Measurements from ENCODE around the gene PCDHA4. TPM values are rescaled to one million over a fixed set of nuclear protein-coding genes. Genes with fewer than 3 reads are reported as not detected.
"Not testable (repeated sequence)": the region's sequence is repeated elsewhere in the genome, so short reads cannot be mapped to it uniquely, and the experiment has no call there.

PCDHA4 gene
- total RNA-seq, result not detected

DNA sequence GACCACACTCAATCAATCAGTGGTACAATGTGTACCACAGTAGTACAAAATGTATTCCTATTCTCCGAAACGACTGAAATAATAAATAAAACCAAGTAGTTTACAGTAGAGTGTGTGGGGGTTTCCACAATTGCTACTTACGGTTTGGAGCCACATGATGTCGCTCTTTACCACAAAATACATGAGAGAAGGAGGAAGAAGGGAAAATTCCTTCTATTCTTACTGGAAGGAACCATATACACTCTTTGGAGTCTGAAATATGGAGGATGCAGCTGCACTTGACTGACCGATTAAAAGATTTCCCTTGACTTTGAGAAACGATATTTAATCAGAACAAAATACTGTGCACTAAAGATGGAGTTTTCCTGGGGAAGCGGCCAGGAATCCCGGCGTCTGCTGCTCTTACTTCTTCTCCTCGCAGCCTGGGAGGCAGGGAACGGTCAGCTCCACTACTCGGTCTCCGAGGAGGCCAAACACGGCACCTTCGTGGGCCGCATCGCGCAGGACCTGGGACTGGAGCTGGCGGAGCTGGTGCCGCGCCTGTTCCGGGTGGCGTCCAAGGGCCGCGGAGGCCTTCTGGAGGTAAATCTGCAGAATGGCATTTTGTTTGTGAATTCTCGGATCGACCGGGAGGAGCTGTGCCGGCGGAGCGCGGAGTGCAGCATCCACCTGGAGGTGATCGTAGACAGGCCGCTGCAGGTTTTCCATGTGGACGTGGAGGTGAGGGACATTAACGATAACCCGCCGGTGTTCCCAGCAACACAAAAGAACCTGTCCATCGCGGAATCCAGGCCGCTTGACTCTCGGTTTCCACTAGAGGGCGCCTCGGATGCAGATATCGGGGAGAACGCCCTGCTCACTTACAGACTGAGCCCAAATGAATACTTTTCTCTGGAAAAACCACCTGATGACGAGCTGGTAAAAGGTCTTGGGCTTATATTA lies at the start of gene PCDHA4:
Gene PCDHA4 (plus strand): TSS at position 235 of the 942 bp plus-strand sequence.
- Mint-ChIP-seq H3K4me3 (no peak within 1 kb of the TSS), H3K27me3 (peaks cover 2 to 8% of the 10 kb centered on the region in 2 donors), H3K36me3 (no peaks in the 10 kb centered on the region), H3K27ac (no peak within 1 kb of the TSS), H3K9me3 (peaks cover 12% of the 10 kb centered on the region), H3K4me1 (ENCODE audit: low read depth in 2 of 2) (no peaks in the 10 kb centered on the region)
- ATAC-seq (no peak), DNase-seq (ENCODE audit: low spot score) (no peak)

DNA sequence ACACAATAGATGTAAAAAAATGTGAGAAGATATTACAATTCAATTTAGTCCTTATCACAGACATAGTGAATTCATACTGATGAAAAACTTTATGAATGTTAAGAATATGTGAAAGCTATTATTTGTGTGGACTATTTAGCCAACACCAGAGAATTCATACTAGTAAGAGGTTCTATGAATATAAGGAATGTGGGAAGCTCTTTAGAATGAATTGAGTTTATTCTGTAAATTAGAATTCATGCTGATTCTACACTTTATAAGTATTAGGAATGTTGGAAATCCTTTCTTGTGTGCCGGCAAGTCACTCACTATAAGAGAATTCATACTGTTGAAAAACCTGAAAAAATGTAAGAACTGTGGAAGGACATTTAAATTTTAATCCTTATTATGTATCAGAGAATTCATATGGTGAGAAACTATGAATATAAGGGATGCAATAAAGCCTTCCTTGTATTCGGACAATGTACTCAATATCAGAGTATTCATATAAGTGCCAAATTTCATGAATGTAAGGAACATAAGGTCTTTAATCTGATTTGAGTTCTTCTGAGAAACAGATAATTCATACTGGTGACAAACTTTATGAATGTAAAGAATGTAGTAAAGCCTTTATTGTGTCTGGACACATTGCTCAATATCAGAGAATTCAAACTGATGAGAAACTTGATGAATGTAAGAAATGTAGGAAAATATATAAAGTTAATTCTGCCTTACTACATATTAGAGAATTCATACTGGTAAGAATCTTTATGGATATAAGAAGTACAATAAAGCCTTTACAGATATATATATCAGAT lies 42.5 kb upstream of the PCDHA4 start:
- Mint-ChIP-seq H3K27me3 (no peaks in the 10 kb centered on the region), H3K36me3 (peaks cover 54% of the 10 kb centered on the region), H3K27ac (no peak overlapping the region), H3K4me1 (ENCODE audit: low read depth in 2 of 2) (no peaks in the 10 kb centered on the region), H3K4me3 (no peak overlapping the region), H3K9me3 (peaks cover 17% of the 10 kb centered on the region)
- no peak for DNase-seq (ENCODE audit: low spot score)
- ATAC-seq, result no peak

DNA sequence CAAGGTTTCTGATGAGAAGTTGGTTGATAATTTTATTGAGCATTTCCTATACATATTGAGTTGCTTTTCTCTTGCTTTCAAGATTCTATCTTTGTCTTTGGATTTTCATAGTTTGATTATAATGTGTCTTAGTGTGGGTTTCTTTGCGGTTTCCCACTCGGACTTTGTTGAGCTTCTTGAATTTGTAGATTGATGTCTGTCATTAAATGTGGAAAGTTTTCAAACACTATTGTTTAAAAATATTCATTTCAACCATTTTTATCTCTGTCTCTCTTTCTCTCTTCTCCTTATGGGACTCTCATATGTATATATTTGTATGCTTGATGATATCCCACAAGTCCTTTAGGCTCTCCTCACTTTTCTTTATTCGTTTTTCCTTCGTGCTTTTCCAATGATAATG lies 39.4 kb upstream of the PCDHA4 start:
- Mint-ChIP-seq H3K27ac (no peak overlapping the region), H3K27me3 (no peaks in the 10 kb centered on the region), H3K4me3 (no peak overlapping the region), H3K9me3 (peaks cover 17% of the 10 kb centered on the region), H3K36me3 (peaks cover 47% of the 10 kb centered on the region), H3K4me1 (ENCODE audit: low read depth in 2 of 2) (no peaks in the 10 kb centered on the region)
- ATAC-seq (no peak), DNase-seq (ENCODE audit: low spot score) (no peak)

DNA sequence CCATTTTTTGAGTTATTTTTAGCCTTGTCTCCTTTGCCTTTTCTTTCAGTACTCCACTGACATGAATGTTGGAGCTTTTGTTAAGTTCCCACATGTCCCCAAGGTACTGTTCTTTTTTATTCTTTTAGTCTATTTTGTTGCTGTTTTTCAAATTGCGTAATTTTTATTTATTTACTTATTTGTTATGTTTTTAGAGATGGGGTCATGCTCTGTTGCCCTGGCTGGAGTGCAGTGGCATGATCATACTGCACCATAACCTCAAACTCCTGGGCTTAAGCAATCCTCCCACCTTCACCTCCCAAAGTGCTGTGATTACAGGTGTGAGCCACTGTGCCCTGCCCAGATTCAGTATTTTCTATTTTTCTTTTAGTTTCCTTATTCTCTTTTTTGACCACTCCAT lies 26.4 kb upstream of the PCDHA4 start:
- peaks cover 33% of the 10 kb centered on the region for H3K36me3 Mint-ChIP-seq
- no peaks in the 10 kb centered on the region for H3K4me1 Mint-ChIP-seq (ENCODE audit: low read depth in 2 of 2)
- no peak overlapping the region for H3K4me3 Mint-ChIP-seq
- H3K27me3 Mint-ChIP-seq, result peaks cover 0 to 2% of the 10 kb centered on the region in 2 donors
- no peak overlapping the region for H3K27ac Mint-ChIP-seq
- peaks cover 17% of the 10 kb centered on the region for H3K9me3 Mint-ChIP-seq
- DNase-seq (ENCODE audit: low spot score) (no peak), ATAC-seq (no peak)

- H3K4me1 Mint-ChIP-seq (ENCODE audit: low read depth in 2 of 2), result no peaks in the 10 kb centered on the region
- DNase-seq (ENCODE audit: low spot score) (no peak), ATAC-seq (no peak)
- peaks cover 18% of the 10 kb centered on the region for H3K36me3 Mint-ChIP-seq
- H3K9me3 Mint-ChIP-seq, result peaks cover 9% of the 10 kb centered on the region
- H3K4me3 Mint-ChIP-seq, result no peak within 1 kb of the TSS
- H3K27ac Mint-ChIP-seq, result no peak within 1 kb of the TSS
- H3K27me3 Mint-ChIP-seq, result peaks cover 4 to 6% of the 10 kb centered on the region in 2 donors
These were observed 20.8 kb upstream of the PCDHA4 start, which contains the start of gene PCDHA1 for GRCh38 chr5:140785905-140786686. TSS of gene PCDHA1 (plus strand) at chr5:140786140.

GRCh38 chr5:140787422-140787821 lies 19.4 kb upstream of the PCDHA4 start:
- not testable (repeated sequence) for H3K4me1 Mint-ChIP-seq (ENCODE audit: low read depth in 2 of 2); H3K4me3 Mint-ChIP-seq; H3K27ac Mint-ChIP-seq; H3K9me3 Mint-ChIP-seq; DNase-seq (ENCODE audit: low spot score); ATAC-seq; H3K27me3 Mint-ChIP-seq
- H3K36me3 Mint-ChIP-seq, result peaks cover 12% of the 10 kb centered on the region

DNA sequence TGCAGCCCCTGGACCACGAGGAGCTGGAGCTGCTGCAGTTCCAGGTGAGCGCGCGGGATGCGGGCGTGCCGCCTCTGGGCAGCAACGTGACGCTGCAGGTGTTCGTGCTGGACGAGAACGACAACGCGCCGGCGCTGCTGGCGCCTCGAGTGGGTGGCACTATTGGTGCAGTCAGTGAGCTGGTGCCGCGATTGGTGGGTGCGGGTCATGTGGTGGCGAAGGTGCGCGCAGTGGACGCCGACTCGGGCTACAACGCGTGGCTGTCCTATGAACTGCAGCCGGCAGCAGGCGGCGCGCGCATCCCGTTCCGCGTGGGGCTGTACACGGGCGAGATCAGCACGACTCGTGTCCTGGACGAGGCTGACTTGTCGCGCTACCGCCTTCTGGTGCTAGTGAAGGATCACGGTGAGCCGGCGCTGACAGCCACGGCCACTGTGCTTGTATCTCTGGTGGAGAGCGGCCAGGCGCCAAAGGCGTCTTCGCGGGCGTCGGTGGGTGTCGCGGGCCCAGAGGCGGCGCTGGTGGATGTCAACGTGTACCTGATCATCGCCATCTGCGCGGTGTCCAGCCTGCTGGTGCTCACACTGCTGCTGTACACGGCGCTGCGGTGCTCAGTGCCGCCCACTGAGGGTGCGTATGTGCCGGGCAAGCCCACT lies 18.9 kb upstream of the PCDHA4 start:
- H3K4me1 Mint-ChIP-seq (ENCODE audit: low read depth in 2 of 2); H3K4me3 Mint-ChIP-seq; ATAC-seq; H3K27me3 Mint-ChIP-seq; H3K9me3 Mint-ChIP-seq; DNase-seq (ENCODE audit: low spot score); H3K27ac Mint-ChIP-seq: not testable (repeated sequence)
- H3K36me3 Mint-ChIP-seq, result peaks cover 15% of the 10 kb centered on the region

DNA sequence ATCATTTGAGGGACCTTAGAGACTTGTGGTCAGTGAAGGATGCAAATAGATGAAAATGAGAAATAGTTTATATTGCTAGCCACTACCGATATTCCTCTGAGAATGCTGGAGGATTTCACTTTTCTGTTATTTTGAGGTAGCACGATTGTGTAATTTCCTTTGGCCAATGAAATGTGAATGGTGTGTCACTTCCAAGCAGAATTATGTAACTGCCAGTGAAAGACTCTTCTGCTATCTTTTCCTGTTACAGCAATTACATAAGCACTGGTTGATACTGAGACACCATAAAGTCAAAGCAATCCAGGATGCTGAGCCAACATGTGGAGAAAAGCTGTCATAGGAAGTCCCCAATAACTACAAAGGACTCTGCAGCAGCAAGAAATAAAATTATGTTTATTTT lies 15.8 kb upstream of the PCDHA4 start:
- Mint-ChIP-seq H3K36me3 (peaks cover 10% of the 10 kb centered on the region), H3K4me3 (no peak overlapping the region), H3K9me3 (peaks cover 6% of the 10 kb centered on the region), H3K27me3 (peaks cover 7 to 18% of the 10 kb centered on the region in 2 donors), H3K4me1 (ENCODE audit: low read depth in 2 of 2) (no peaks in the 10 kb centered on the region), H3K27ac (no peak overlapping the region)
- DNase-seq (ENCODE audit: low spot score) (no peak), ATAC-seq (no peak)

GRCh38 chr5:140794595-140795258 lies 12.1 kb upstream of the PCDHA4 start, which contains the start of gene PCDHA2:
TSS of gene PCDHA2 (plus strand) at chr5:140794852.
- ATAC-seq (no peak), DNase-seq (ENCODE audit: low spot score) (no peak)
- Mint-ChIP-seq H3K4me3 (no peak within 1 kb of the TSS), H3K36me3 (peaks cover 6% of the 10 kb centered on the region), H3K4me1 (ENCODE audit: low read depth in 2 of 2) (no peaks in the 10 kb centered on the region), H3K9me3 (peaks cover 6% of the 10 kb centered on the region), H3K27ac (no peak within 1 kb of the TSS), H3K27me3 (peaks cover 3 to 17% of the 10 kb centered on the region in 2 donors)

DNA sequence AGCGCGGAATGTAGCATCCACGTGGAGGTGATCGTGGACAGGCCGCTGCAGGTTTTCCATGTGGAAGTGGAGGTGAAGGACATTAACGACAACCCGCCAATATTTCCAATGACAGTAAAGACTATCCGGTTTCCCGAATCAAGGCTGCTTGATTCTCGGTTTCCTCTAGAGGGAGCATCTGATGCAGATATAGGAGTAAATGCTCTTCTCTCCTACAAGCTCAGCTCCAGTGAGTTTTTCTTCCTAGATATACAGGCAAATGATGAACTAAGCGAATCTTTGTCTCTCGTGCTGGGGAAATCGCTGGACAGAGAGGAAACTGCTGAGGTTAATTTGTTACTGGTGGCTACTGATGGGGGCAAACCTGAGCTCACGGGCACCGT lies 11.6 kb upstream of the PCDHA4 start:
- Mint-ChIP-seq H3K27ac (no peak overlapping the region), H3K27me3 (peaks cover 3 to 19% of the 10 kb centered on the region in 2 donors), H3K36me3 (peaks cover 5% of the 10 kb centered on the region), H3K4me3 (no peak overlapping the region), H3K9me3 (peaks cover 6% of the 10 kb centered on the region), H3K4me1 (ENCODE audit: low read depth in 2 of 2) (no peaks in the 10 kb centered on the region)
- ATAC-seq, result no peak
- no peak for DNase-seq (ENCODE audit: low spot score)

DNA sequence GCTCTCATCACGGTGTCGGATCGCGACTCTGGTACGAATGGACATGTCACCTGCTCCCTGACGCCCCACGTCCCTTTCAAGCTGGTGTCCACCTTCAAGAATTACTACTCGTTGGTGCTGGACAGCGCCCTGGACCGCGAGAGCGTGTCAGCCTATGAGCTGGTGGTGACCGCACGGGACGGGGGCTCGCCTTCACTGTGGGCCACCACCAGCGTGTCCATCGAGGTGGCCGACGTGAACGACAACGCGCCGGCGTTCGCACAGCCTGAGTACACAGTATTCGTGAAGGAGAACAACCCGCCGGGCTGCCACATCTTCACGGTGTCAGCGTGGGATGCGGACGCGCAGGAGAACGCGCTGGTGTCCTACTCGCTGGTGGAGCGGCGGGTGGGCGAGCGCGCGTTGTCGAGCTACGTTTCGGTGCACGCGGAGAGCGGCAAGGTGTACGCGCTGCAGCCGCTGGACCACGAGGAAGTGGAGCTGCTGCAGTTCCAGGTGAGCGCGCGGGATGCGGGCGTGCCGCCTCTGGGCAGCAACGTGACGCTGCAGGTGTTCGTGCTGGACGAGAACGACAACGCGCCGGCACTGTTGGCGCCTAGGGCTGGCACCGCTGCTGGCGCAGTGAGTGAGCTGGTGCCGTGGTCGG lies 10.7 kb upstream of the PCDHA4 start:
- H3K4me1 Mint-ChIP-seq (ENCODE audit: low read depth in 2 of 2); H3K36me3 Mint-ChIP-seq; ATAC-seq; H3K9me3 Mint-ChIP-seq; H3K27ac Mint-ChIP-seq; DNase-seq (ENCODE audit: low spot score); H3K4me3 Mint-ChIP-seq: not testable (repeated sequence)
- H3K27me3 Mint-ChIP-seq, result peaks cover 3 to 19% of the 10 kb centered on the region in 2 donors

GRCh38 chr5:140796718-140797095 lies 10.2 kb upstream of the PCDHA4 start:
- ATAC-seq, result no peak

More at GRCh38 chr5:140796718-140797095, 10.2 kb upstream of the PCDHA4 start:
- Mint-ChIP-seq H3K9me3 (peaks cover 3% of the 10 kb centered on the region), H3K27ac (no peak overlapping the region), H3K4me3 (no peak overlapping the region), H3K36me3 (peaks cover 5% of the 10 kb centered on the region), H3K4me1 (ENCODE audit: low read depth in 2 of 2) (no peaks in the 10 kb centered on the region), H3K27me3 (peaks cover 3 to 19% of the 10 kb centered on the region in 2 donors)
- DNase-seq (ENCODE audit: low spot score), result no peak
